AG08396 (cell line): ENCODE data around the gene ICA1.

Experiments
- DNase-seq: peaks from one replicate; pipeline ENCODE4 v3.0.0; 2012; ENCODE audit warnings: low spot score, mixed read lengths

The ICA1 gene

GRCh38 chr7:8160250-8160649, 101.7 kb downstream of the ICA1 start:
- DNase-seq: no peak

DNA sequence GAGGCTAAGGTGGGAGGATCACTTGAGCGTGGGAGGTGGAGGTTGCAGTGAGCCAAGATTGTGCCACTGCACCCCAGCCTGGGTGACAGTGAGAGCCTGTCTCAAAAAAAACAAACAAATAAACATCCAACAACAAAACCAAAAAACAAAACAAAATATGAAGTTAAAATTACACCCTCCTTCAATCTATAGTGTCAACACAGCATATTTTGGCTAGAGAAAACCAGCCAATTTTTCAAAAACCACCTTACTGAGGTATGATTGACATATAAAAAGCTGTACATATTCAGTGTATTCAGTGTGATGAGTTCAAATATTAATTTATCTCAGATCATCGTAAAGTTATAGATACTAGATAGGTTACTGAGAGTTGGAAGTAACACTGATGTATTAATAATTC, 102.4 kb downstream of the ICA1 start:
- no peak for DNase-seq

- no peak for DNase-seq
Observed at GRCh38 chr7:8157296-8157695, 104.7 kb downstream of the ICA1 start.

- DNase-seq: no peak
Observed at GRCh38 chr7:8155836-8156235, 106.1 kb downstream of the ICA1 start.

GRCh38 chr7:8154272-8154671, 107.7 kb downstream of the ICA1 start:
- DNase-seq: no peak

DNA sequence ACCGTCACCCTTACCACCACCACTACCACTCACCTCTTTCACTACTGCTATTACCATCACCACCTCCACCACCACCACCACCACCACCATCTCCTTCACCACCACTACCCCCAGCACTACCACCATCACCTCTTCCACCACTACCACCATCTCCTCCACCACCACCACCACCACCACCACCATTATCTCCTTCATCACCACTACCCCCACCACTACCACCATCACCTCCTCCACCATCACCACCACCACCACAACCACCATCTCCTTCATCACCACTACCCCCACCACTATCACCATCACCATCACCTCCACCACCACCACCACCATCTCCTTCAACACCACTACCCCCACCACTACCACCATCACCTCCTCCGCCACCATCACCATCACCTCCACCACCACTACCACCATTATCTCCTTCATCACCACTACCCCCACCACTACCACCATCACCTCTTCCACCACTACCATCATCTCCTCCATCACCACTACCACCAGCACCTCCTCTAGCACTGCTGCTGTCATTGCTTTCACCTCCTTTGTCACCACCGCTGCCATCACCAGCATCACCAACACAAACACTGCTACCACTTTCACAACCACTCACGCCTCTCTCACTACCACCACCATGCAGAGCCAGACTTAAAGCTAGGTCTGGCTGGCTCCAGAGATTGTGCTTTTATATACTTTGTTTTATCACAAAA, 109.3 kb downstream of the ICA1 start:
- DNase-seq: no peak

- no peak for DNase-seq
Observed at GRCh38 chr7:8151161-8151725, 110.7 kb downstream of the ICA1 start.

GRCh38 chr7:8149222-8149621, 112.7 kb downstream of the ICA1 start:
- no peak for DNase-seq

- DNase-seq: no peak
Observed at GRCh38 chr7:8147760-8148463, 114.1 kb downstream of the ICA1 start.

- DNase-seq: no peak
Observed at GRCh38 chr7:8146788-8147413, 115.1 kb downstream of the ICA1 start.

DNA sequence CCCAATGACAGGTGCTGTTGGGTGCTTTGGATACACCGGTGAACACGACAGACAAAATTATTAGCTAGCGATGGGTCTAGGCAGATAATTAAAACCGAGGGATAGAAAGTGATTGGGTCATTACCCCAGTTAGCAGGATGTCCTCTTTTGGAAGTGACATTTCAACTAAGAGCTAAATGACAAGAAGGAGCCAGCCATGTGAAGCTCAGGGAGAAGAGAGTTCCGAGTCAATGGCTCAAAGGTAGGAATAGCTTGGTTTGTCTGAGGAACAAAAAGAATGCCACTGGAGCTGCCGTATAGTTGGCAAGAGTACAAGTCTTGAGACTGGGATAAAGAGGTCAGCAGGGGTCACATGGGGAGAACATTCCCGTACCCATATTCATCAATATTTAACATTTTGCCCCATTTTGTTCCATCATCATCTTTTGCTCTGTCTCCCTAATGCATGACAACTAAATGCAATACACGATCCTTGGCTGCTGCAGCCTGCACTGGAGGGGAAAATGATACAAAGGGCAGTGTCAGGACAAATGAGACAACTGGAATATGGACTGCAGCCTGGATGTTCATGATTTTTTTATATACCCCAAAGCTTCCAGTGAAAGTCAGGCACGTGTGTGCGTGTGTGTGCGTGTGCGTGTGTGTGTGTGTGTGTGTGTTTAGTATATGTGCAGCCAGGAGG, 115.7 kb downstream of the ICA1 start:
- DNase-seq: no peak

DNA sequence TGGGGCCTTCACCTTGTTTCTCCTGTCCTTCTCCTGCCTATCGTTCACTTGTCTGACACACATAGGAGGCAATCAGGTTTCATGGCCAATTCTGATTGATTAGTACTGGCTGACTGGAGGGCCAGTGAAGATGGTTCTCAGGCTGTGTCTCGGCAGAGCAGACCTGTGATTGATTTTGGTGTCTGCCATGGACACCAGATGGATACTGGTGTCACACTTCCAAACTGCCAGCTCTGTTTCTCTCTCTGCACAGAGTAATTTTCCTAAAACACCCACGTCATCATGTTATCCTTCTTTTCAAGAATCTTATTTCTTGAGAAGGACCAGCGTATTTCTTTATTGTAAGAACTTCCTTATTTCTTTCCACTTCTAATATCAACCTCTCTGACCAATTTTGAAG, 117.1 kb downstream of the ICA1 start:
- DNase-seq: no peak

DNA sequence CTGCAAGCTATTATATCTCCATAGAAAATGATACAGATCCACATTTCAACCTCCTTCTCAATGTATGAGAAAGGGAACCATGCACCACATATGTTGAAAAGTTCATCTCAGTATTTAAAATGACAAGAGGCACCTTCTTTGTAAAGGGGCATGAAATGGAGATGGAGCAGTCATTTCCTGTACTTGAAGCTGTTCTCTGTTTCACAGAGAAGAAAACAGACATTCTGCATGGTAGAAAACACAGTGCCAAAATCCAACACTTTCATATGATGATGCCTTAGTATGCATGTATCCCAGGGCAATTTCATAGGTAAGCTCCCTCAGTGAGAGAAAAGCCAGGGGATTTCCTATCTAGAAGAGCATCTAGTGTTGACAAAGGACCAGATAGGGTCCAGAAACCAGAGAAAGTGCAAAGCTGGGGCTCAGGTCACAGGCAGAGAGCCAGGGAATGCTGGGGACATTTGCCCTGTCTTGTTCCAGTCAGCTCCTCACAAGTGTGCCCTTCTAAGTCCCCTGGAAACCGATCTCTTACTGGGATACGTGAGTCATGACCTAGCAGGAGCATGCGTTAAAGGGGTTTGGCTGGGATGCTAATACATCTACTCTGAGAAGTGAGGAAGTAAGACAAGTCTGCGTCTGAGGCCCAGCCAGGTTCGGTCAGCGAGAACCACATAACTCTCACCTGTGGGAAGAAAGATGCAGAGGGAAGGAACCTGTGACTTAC, 118.7 kb downstream of the ICA1 start:
- DNase-seq: no peak

GRCh38 chr7:8142477-8142876, 119.5 kb downstream of the ICA1 start:
- DNase-seq: no peak

DNA sequence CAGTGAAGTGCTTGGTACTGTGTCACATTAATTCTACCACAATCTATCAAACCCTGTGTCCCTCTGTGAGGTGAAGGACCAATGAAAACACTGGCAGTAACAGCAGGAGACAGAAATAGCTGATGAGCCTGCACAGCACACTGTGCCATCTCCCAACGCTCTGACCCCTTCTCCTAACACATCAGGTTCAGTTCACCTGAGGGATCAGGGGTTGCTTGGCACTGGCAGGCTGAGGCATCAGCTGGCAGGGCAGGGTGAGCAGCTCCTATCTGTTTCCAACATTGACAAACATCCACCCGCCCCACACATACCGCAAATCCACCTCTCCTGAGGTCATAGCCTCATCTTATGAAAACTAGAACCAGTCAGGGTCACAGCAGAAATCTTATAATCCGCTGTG, 120.9 kb downstream of the ICA1 start:
- no peak for DNase-seq

- DNase-seq: no peak
Observed at GRCh38 chr7:8136051-8136730, 125.8 kb downstream of the ICA1 start.

GRCh38 chr7:8135417-8135816, 126.5 kb downstream of the ICA1 start:
- DNase-seq: no peak

GRCh38 chr7:8134089-8134733, 127.8 kb downstream of the ICA1 start:
- no peak for DNase-seq

- no peak for DNase-seq
Observed at GRCh38 chr7:8133188-8133848, 128.6 kb downstream of the ICA1 start.
